B cell (primary cell): ENCODE results near the gene CHPF2. TPM values are rescaled to one million over a fixed set of nuclear protein-coding genes. Genes with fewer than 3 reads are reported as not detected.

Experiments
- ATAC-seq: fragments of 200-7000 bp; cut with Tn5 transposase; one replicate; pipeline ENCODE4 v1.10.0; 2021; ENCODE audit warnings: low read depth, mild to moderate bottlenecking, moderate number of reproducible peaks, moderate library complexity
- CTCF ChIA-PET: fragments of 350-600 bp; sonication (Branson Sonifier 250); formaldehyde crosslinking; loops from one replicate; lab custom pipeline; 2021; ENCODE audit warnings: antibody characterized with exemption, inconsistent platforms; lab: Charles Lee
- POLR2A ChIA-PET: fragments of 350-600 bp; sonication (Branson Sonifier 250); formaldehyde crosslinking; loops from one replicate; lab custom pipeline; 2021; ENCODE audit warnings: antibody characterized with exemption; lab: Charles Lee
- DNase-seq: peaks from one replicate; pipeline ENCODE4 v3.0.0; 2013
- H2AFZ ChIP-seq: 2 replicates; pipeline ENCODE4 v1.6.1; 2012; ENCODE audit warnings: mild to moderate bottlenecking, low read depth, low read length; ENCODE audit not compliant: insufficient read depth, poor library complexity, severe bottlenecking
- H3K27ac ChIP-seq, 2 donors: 1 replicate in 1 of 2; 2 replicates in 1 of 2; pipeline ENCODE4 v1.5.1; 2012 to 2013; ENCODE audit warnings: low read length in 2 of 2, mild to moderate bottlenecking in 2 of 2, moderate library complexity in 1 of 2
- H3K27me3 ChIP-seq, 4 experiments: fragments of 200-600 bp in 1 of 4; sonication (generic) in 1 of 4; replicated peaks in 1 of 4; 1 replicate in 2 of 4; 2 replicates in 2 of 4; pipeline versions ENCODE4 v1.6.1 to v1.7.0; 2013 to 2016; ENCODE audit warnings: low read length in 3 of 4, mild to moderate bottlenecking in 2 of 4, mixed read lengths in 1 of 4, moderate library complexity in 1 of 4; ENCODE audit not compliant: insufficient read depth in 4 of 4, control insufficient read depth in 3 of 4; ENCODE audit errors: control extremely low read depth in 1 of 4
- H3K36me3 ChIP-seq, 2 experiments: replicated peaks in 1 of 2; 1 replicate in 1 of 2; 2 replicates in 1 of 2; pipeline versions ENCODE4 v1.6.1 to v1.7.1; 2013; ENCODE audit warnings: low read length in 1 of 2; ENCODE audit not compliant: insufficient read depth in 2 of 2, control insufficient read depth in 1 of 2; ENCODE audit errors: control extremely low read depth in 1 of 2, extremely low read depth in 1 of 2
- H3K4me1 ChIP-seq, 2 donors: fragments of 200-600 bp in 1 of 2; sonication (generic) in 1 of 2; 1 replicate in 1 of 2; 2 replicates in 1 of 2; pipeline versions ENCODE4 v1.5.1 to v1.6.1; 2013 to 2017; ENCODE audit warnings: low read length in 2 of 2; ENCODE audit not compliant: control insufficient read depth in 2 of 2, insufficient read depth in 2 of 2
- H3K4me2 ChIP-seq: replicated peaks from 2 replicates; pipeline ENCODE3; 2012; ENCODE audit warnings: mild to moderate bottlenecking, low read depth, low read length; ENCODE audit not compliant: poor library complexity, severe bottlenecking
- H3K4me3 ChIP-seq, 5 experiments: fragments of 200-600 bp in 1 of 5; sonication (generic) in 1 of 5; 1 replicate in 3 of 5; 2 replicates in 2 of 5; pipeline versions ENCODE4 v1.5.1 to v1.7.0; 2011 to 2016; ENCODE audit warnings: low read length in 4 of 5, mild to moderate bottlenecking in 4 of 5, low read depth in 2 of 5, control low read depth in 1 of 5, moderate library complexity in 1 of 5; ENCODE audit not compliant: insufficient read depth in 1 of 5; ENCODE audit errors: control extremely low read depth in 1 of 5, extremely low read depth in 1 of 5
- H3K79me2 ChIP-seq: fragments of 200-600 bp; sonication (generic); one replicate; pipeline ENCODE4 v1.6.0; 2016; ENCODE audit warnings: low read length; ENCODE audit not compliant: control insufficient read depth, insufficient read depth
- H3K9ac ChIP-seq: fragments of 200-600 bp; sonication (generic); 2 replicates; pipeline ENCODE4 v1.6.1; 2017; ENCODE audit warnings: mild to moderate bottlenecking, low read length, moderate library complexity
- H3K9me3 ChIP-seq, 3 donors: one replicate each; pipeline versions ENCODE4 v1.6.1 to v1.7.1; 2013; ENCODE audit warnings: low read length in 2 of 3; ENCODE audit not compliant: control insufficient read depth in 2 of 3, insufficient read depth in 1 of 3; ENCODE audit errors: control extremely low read depth in 1 of 3
- H4K20me1 ChIP-seq: 2 replicates; pipeline ENCODE4 v1.6.0; 2012; ENCODE audit warnings: mild to moderate bottlenecking, low read length; ENCODE audit not compliant: insufficient read depth, control insufficient read depth, poor library complexity, severe bottlenecking
- H3K27ac Mint-ChIP-seq: one replicate; pipeline ENCODE4 v1.8.0; 2021; ENCODE audit warnings: mixed read lengths
- H3K27me3 Mint-ChIP-seq: one replicate; pipeline ENCODE4 v1.8.0; 2021; ENCODE audit warnings: mixed read lengths
- H3K4me1 Mint-ChIP-seq: one replicate; pipeline ENCODE4 v1.8.0; 2021; ENCODE audit warnings: mixed read lengths
- H3K4me3 Mint-ChIP-seq: one replicate; pipeline ENCODE4 v1.8.0; 2021; ENCODE audit warnings: mixed read lengths
- H3K9me3 Mint-ChIP-seq: one replicate; pipeline ENCODE4 v1.8.0; 2022; ENCODE audit warnings: mixed read lengths; ENCODE audit not compliant: insufficient read depth
- CTCF ChIP-seq: fragments of 200-600 bp; IDR thresholded peaks from one replicate; pipeline ENCODE4 v1.8.0; 2022; ENCODE audit warnings: antibody characterized with exemption, mild to moderate bottlenecking
- EZH2 ChIP-seq: IDR thresholded peaks from 2 replicates; pipeline ENCODE4 v1.6.1; 2012; ENCODE audit warnings: borderline replicate concordance, low read depth, mild to moderate bottlenecking, moderate library complexity, low read length; ENCODE audit not compliant: insufficient read depth, poor library complexity, severe bottlenecking
- WGBS: methylation state at CpG from one replicate; pipeline ENCODE4 v1.1.5; 2013; ENCODE audit warnings: missing lambda C conversion rate; ENCODE audit not compliant: insufficient coverage; 5-methylcytosine and 5-hydroxymethylcytosine counted together
- intact Hi-C: fragments of 100-400 bp; cut with micrococcal nuclease; formaldehyde crosslinking; loops from one replicate; pipeline ENCODE4 v1.10.0; 2022
- polyA plus RNA-seq: library from polyadenylated mRNA; depleted of rRNA; stranded (reverse); fragments of >200 nt; gene quantifications from 2 replicates; pipeline ENCODE4 v1.2.3, GENCODE V29; 2012
- total RNA-seq, 2 donors: library from RNA; stranded (reverse); fragments of 120-200 nt in 1 of 2; gene quantifications; 1 replicate in 1 of 2; 2 replicates in 1 of 2; pipeline versions ENCODE4 v1.2.3 to v1.2.4, GENCODE V29; 2013 to 2022

The CHPF2 gene
- total and polyA plus RNA-seq, 2 donors (not counting 1 experiment from before 2014, with no cell fraction given) = 39.4 to 39.9 TPM

DNA sequence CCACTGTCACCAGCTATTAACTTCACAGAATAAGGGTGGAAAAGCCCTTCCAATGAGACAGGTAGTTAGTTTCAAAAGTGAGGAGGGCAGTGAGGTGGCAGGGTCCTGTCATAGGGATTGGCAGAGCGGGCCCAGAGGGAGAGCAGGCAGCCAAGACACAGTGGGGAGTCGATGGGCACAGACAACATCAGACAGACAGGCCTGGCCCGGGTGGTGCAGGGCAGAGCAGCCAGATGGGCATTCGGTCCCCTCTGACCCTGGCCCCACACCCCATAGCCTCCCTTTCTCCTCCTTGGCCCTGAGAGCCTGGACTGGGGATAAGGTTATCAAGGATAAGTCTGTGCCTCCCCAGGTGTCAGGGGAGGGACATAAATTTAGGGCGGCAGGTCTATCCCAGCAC lies 47.6 kb downstream of the CHPF2 start:
- POLR2A ChIA-PET = no interaction called here
- H3K4me1 ChIP-seq = peaks cover 4 to 11% of the 10 kb centered on the region in 2 donors
- WGBS = 83% methylated on average over 4 of the region's 5 CpGs
- H3K4me3 ChIP-seq = no peak overlapping the region
- H3K36me3 ChIP-seq = no peaks in the 10 kb centered on the region
- Mint-ChIP-seq H3K4me3 (no peak overlapping the region), H3K27ac (no peak overlapping the region), H3K27me3 (peaks cover 68% of the 10 kb centered on the region), H3K4me1 (peaks cover 10% of the 10 kb centered on the region), H3K9me3 (no peaks in the 10 kb centered on the region)
- H4K20me1 ChIP-seq = no peaks in the 10 kb centered on the region
- H3K27ac ChIP-seq = no peak overlapping the region
- TF ChIP-seq EZH2 = no peak
- no peak for TF ChIP-seq CTCF
- no peaks in the 10 kb centered on the region for H3K79me2 ChIP-seq
- H3K9ac ChIP-seq = no peak overlapping the region
- CTCF ChIA-PET = no interaction called here
- H3K27me3 ChIP-seq = peaks cover 0 to 41% (median 8%) of the 10 kb centered on the region in 4 experiments
- no peak for ATAC-seq
- no peak for DNase-seq
- no peak overlapping the region for H2AFZ ChIP-seq
- H3K4me2 ChIP-seq = no peak overlapping the region
- peaks cover 0 to 7% (median 0%) of the 10 kb centered on the region in 3 donors for H3K9me3 ChIP-seq
- intact Hi-C loops = no loop called here

- Histone ChIP-seq H3K79me2 (no peaks in the 10 kb centered on the region), H3K36me3 (no peaks in the 10 kb centered on the region), H2AFZ (no peak overlapping the region), H4K20me1 (no peaks in the 10 kb centered on the region), H3K9ac (no peak overlapping the region), H3K4me1 (peaks cover 4 to 11% of the 10 kb centered on the region in 2 donors), H3K9me3 (peaks cover 0 to 7% (median 0%) of the 10 kb centered on the region in 3 donors), H3K27me3 (peaks cover 0 to 37% (median 8%) of the 10 kb centered on the region in 4 experiments), H3K4me3 (no peak overlapping the region), H3K4me2 (no peak overlapping the region), H3K27ac (no peak overlapping the region)
- POLR2A ChIA-PET = no interaction called here
- TF ChIP-seq CTCF (no peak), EZH2 (no peak)
- Mint-ChIP-seq H3K4me3 (no peak overlapping the region), H3K27ac (no peak overlapping the region), H3K9me3 (no peaks in the 10 kb centered on the region), H3K27me3 (peaks cover 68% of the 10 kb centered on the region), H3K4me1 (peaks cover 10% of the 10 kb centered on the region)
- ATAC-seq (no peak), DNase-seq (no peak)
- WGBS = 92% methylated on average over 9 of the region's 9 CpGs
- CTCF ChIA-PET = no interaction called here
- intact Hi-C loops = no loop called here
These were observed 48.2 kb downstream of the CHPF2 start for GRCh38 chr7:151280388-151281019.
